Left ventricle myocardium inferior (tissue), 1 donor: Measurements from ENCODE around the gene CNGB1. TPM values are rescaled to one million over a fixed set of nuclear protein-coding genes. Genes with fewer than 3 reads are reported as not detected.

ENCODE experiments used
- DNase-seq: peaks from one replicate; pipeline ENCODE4 v3.0.0-alpha.2; 2020
- H3K27ac ChIP-seq: fragments of 200-600 bp; replicated peaks from 2 replicates; pipeline ENCODE4 v1.8.0; 2021
- H3K27me3 ChIP-seq: fragments of 200-600 bp; 2 replicates; pipeline ENCODE4 v1.8.0; 2021; ENCODE audit warnings: low read depth
- H3K36me3 ChIP-seq: fragments of 200-600 bp; 2 replicates; pipeline ENCODE4 v1.8.0; 2021
- H3K4me1 ChIP-seq: fragments of 200-600 bp; 2 replicates; pipeline ENCODE4 v1.8.0; 2021
- H3K4me3 ChIP-seq: fragments of 200-600 bp; 2 replicates; pipeline ENCODE4 v1.8.0; 2021; ENCODE audit warnings: mild to moderate bottlenecking, moderate library complexity
- H3K9me3 ChIP-seq: fragments of 200-600 bp; replicated peaks from 2 replicates; pipeline ENCODE4 v1.8.0; 2021
- intact Hi-C: fragments of 100-400 bp; cut with micrococcal nuclease; formaldehyde crosslinking; loops from one replicate; pipeline ENCODE4 v1.11.0; 2022
- total RNA-seq: library from RNA; stranded (reverse); fragmentation: NEBNext Ultra II Directional; extraction: Animal tissue kit (Norgen Biotek cat#: 25700); gene quantifications from one replicate; pipeline ENCODE4 v1.2.1, GENCODE V29; 2021
- TF ChIP-seq, protein P1 (sequence below): fragments of 200-600 bp; IDR thresholded peaks from 2 replicates; pipeline ENCODE4 v1.8.0; 2021; ENCODE audit warnings: antibody characterized with exemption, mild to moderate bottlenecking, borderline replicate concordance
- donor health status: DM: no; HTN: yes; CAD: no; lungs with severe emphysema.

CNGB1 gene
- total RNA-seq, 1 donor from 2014 or later: not detected

DNA sequence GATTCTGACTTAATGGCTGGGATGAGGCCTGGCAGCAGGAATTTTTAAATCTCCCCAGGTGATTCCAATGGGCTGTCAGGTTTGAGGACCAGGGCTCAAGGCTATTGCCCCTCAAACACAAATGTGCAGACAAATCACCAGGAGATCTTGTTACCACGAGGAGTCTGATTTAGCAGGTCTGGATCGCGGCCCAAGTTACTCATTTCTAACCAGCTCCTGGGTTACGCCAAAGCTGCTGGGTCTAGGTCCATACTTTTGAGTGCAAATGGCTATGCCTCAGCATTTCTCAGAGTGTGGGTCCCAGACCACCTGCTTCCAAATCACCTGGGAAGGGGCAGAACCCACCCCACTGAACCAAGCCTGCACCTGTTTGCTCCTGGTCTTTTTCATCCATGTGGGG is 33.1 kb downstream of the CNGB1 start:
- H3K27ac ChIP-seq: no peak overlapping the region
- no peak overlapping the region for H3K4me3 ChIP-seq
- DNase-seq: no peak
- no peaks in the 10 kb centered on the region for H3K9me3 ChIP-seq
- peaks cover 38% of the 10 kb centered on the region for H3K4me1 ChIP-seq
- H3K36me3 ChIP-seq: no peaks in the 10 kb centered on the region
- TF ChIP-seq, protein P1, sequence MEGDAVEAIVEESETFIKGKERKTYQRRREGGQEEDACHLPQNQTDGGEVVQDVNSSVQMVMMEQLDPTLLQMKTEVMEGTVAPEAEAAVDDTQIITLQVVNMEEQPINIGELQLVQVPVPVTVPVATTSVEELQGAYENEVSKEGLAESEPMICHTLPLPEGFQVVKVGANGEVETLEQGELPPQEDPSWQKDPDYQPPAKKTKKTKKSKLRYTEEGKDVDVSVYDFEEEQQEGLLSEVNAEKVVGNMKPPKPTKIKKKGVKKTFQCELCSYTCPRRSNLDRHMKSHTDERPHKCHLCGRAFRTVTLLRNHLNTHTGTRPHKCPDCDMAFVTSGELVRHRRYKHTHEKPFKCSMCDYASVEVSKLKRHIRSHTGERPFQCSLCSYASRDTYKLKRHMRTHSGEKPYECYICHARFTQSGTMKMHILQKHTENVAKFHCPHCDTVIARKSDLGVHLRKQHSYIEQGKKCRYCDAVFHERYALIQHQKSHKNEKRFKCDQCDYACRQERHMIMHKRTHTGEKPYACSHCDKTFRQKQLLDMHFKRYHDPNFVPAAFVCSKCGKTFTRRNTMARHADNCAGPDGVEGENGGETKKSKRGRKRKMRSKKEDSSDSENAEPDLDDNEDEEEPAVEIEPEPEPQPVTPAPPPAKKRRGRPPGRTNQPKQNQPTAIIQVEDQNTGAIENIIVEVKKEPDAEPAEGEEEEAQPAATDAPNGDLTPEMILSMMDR: no peak
- intact Hi-C loops: no loop called here
- peaks cover 6% of the 10 kb centered on the region for H3K27me3 ChIP-seq

DNA sequence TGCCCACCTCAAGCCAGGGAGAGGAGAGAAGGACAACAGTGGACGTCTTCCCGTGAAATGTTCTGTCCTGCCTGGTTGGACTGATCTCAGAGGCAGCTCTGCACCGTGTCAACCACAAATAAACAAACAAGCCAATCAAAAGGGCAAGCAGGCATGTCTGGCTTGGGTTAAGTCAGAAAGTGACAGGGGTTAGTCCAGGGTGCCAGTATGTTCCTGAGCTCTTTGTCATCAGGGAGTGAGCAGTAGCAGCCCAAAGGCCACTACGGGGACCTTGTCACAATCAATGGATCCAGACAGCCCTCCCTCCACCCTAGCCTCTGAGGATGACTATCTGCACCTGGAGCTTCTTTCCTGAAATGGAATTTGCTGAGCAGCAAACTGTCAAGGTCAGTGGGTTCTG is 35.0 kb downstream of the CNGB1 start:
- Histone ChIP-seq H3K36me3 (no peaks in the 10 kb centered on the region), H3K9me3 (no peaks in the 10 kb centered on the region), H3K4me3 (no peak overlapping the region), H3K27ac (peak overlapping the region; percentile 67), H3K4me1 (peaks cover 34% of the 10 kb centered on the region), H3K27me3 (peaks cover 6% of the 10 kb centered on the region)
- intact Hi-C loops: no loop called here
- TF ChIP-seq, protein P1: no peak
- no peak for DNase-seq

DNA sequence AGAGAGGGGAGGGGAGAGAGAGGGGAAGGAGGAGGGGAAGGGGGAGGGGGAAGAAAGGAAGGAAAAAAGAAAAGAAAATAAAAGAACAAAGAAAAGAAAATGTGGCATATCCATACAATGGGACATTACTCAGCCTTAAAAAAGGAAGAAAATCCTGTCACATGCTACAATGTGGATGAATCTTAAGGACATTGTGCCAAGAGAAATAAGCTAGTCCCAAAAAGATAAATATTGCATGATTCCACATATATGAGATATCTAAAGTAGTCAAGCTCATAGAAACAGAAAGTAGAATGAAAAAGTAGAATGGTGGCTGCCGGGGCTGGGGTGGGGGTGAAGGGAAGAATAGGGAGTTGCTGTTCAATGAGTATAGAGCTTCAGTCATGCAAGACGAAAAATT is 40.4 kb downstream of the CNGB1 start:
- Histone ChIP-seq H3K27me3 (peaks cover 9% of the 10 kb centered on the region), H3K9me3 (no peaks in the 10 kb centered on the region), H3K4me3 (no peak overlapping the region), H3K36me3 (no peaks in the 10 kb centered on the region), H3K27ac (no peak overlapping the region), H3K4me1 (peaks cover 2% of the 10 kb centered on the region)
- intact Hi-C loops: no loop called here
- no peak for DNase-seq
- TF ChIP-seq, protein P1: no peak

DNA sequence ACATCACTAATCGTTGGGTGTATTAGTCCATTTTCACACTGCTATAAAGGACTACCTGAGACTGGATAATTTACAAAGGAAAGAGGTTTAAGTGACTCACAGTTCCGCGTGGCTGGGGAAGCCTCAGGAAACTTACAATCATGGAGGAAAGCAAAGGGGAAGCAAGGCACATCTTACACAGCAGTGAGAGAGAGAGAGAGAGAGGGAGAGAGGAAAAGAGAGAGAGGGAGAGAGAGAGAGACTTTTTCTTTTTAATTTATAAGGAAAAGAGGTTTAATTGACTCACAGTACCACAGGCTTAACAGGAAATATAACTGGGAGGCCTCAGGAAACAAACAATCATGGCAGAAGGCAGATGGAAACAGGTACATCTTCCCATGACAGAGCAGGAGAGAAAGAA is 41.7 kb downstream of the CNGB1 start:
- DNase-seq: no peak
- intact Hi-C loops: no loop called here

DNA sequence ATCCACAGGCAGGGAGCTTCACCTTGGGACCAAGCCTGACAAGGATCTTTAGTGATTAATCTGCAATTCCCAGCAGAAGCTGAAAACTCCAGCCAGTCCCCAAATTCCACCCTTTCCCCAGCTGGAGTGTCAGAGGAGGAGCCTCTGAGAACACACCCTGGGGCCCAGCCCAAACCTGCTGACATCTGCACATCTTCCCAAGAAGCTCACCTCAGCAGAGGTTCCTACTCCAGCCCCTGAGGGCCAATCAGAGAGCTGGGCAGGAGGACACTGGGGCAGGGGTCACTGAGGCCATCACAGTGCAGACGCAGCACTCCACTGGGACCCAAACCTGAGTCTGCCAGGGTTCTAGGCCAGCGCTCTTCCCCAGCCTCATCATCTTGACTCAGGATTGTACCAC is 44.9 kb downstream of the CNGB1 start:
- TF ChIP-seq, protein P1: no peak
- no peak overlapping the region for H3K4me3 ChIP-seq
- DNase-seq: no peak
- intact Hi-C loops: no loop called here
- H3K4me1 ChIP-seq: no peaks in the 10 kb centered on the region
- H3K27me3 ChIP-seq: peaks cover 9% of the 10 kb centered on the region
- H3K9me3 ChIP-seq: no peaks in the 10 kb centered on the region
- no peak overlapping the region for H3K27ac ChIP-seq
- no peaks in the 10 kb centered on the region for H3K36me3 ChIP-seq

More for the DNA sequence above, 41.7 kb downstream of the CNGB1 start:
- Histone ChIP-seq H3K36me3 (no peaks in the 10 kb centered on the region), H3K9me3 (no peaks in the 10 kb centered on the region), H3K27ac (no peak overlapping the region), H3K4me3 (no peak overlapping the region), H3K27me3 (peaks cover 9% of the 10 kb centered on the region), H3K4me1 (no peaks in the 10 kb centered on the region)
- TF ChIP-seq, protein P1: no peak

DNA sequence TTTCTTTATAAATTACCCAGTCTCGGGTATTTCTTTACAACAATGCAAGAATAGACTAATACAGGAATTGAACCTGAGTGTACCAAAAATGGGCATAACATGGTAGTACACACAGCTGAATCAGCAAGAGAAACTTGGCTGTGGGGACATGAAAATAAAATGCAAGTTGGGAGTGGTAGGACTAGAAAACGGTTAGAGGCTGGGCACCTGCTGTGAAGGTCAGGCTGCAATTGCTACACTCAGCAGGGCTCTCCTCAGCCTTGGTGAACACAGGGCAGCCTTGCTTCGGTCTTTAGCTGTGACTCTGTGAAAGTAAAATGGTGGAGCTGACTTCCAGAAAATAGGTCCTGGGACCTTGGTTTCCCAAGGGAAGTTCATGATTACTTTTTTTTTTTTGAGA is 45.6 kb downstream of the CNGB1 start:
- intact Hi-C loops: no loop called here
- H3K27me3 ChIP-seq: peaks cover 9% of the 10 kb centered on the region
- no peaks in the 10 kb centered on the region for H3K9me3 ChIP-seq
- TF ChIP-seq, protein P1: no peak
- no peak for DNase-seq
- H3K27ac ChIP-seq: no peak overlapping the region
- no peaks in the 10 kb centered on the region for H3K36me3 ChIP-seq
- no peak overlapping the region for H3K4me3 ChIP-seq
- no peaks in the 10 kb centered on the region for H3K4me1 ChIP-seq
